Skeletal muscle satellite cell (primary cell): Measurements from ENCODE around the gene ATPAF1.

Experiments
- H3K27me3 ChIP-seq: 2 replicates; pipeline ENCODE4 v1.7.0; 2013; ENCODE audit warnings: low read length; ENCODE audit not compliant: control insufficient read depth, insufficient read depth
- H3K36me3 ChIP-seq: 2 replicates; pipeline ENCODE4 v1.7.0; 2013; ENCODE audit warnings: mild to moderate bottlenecking, control low read depth, low read length; ENCODE audit not compliant: insufficient read depth
- H3K4me1 ChIP-seq: 2 replicates; pipeline ENCODE4 v1.7.0; 2013; ENCODE audit warnings: low read length; ENCODE audit not compliant: control insufficient read depth, insufficient read depth
- H3K4me2 ChIP-seq: 2 replicates; pipeline ENCODE4 v1.7.0; 2013; ENCODE audit warnings: mild to moderate bottlenecking, low read length
- H3K4me3 ChIP-seq: 2 replicates; pipeline ENCODE4 v1.7.0; 2013; ENCODE audit warnings: low read length
- H3K9ac ChIP-seq: 2 replicates; pipeline ENCODE4 v1.7.0; 2013; ENCODE audit warnings: mild to moderate bottlenecking, low read depth, low read length, moderate library complexity
- H3K9me3 ChIP-seq: replicated peaks from 2 replicates; pipeline ENCODE4 v1.7.0; 2013; ENCODE audit warnings: mild to moderate bottlenecking, control low read depth, low read length

ATPAF1 gene

DNA sequence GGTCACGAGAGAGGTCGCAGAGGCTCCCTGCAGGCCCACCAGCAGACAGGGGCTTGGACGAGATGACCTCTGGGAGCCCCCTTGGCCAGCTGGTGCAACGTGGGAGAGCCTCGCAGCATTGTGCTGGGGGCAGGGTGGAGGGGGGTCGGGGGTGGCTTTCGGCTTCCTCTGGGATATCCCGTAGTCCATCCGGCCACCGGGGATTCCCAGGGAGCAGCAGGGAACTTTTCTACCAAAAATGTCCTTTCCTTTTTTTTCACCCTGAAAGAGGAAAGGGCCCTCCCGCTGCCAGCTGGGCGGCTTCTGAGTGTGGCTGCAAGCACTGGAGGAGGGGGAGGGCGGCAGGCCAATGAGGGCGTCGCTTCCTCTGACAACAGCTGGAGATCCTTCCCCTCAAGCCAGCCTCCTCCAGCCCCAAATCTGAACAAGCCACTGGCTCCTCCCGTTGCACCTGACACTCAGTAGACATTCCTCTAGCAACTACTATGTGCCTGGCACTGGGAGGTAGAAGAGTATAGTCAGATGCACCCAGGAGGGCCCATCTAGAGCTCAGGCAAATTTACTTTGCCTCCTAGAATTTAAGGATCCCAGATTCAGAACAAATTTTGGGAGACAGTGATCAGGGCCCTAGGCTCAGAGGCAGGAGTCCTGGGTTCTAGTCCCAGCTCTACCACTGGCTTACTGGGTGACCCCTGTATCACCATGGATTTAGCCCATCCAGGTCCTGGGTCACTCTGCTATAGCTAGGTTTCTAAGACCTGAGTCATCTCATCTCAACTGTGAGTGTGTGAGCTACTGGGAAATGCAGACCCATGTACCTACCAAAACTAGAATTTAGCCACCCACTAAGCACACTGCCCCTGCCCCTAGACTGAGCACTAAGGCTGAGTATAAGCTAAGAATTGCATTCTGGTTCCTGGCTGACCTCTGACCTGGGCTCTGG is 54.2 kb downstream of the ATPAF1 start:
- peaks cover 42% of the 10 kb centered on the region for H3K4me1 ChIP-seq

DNA sequence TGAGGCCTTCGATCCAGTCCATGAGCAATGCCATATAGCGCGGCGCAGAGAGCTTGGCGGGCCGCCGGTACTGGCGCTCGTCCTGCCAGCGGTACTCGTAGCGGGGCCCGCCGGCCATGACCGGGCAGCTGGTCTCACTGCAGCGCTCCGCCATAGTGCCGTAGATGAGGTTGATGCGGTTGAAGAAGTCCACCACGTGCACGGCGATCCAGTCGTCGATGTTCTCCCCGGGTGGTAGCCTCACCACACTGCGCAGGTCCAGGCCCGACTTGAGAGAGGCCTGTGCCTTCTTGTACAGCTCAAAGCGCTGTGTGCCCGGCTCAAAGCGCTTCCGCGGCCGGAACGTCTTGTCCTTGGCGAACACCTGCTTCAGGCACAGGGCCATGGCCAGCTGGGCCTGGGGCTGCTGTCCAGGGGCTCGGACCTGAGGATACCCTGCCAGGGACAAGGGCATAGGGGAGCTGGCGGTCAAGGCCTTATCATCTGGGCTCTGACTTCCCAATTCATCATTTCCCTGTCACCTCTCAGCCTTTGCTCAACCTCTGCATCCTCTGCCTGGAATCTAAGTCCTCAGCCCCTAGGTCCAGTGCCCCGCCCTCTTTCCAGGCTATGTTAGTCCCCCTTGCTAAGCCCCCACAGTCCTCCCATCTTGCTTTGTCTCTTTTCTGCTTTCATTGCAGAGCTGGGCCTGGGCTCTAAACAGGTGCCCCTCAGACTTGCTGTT is 55.1 kb downstream of the ATPAF1 start:
- peak overlapping the region; percentile 27 for H3K4me3 ChIP-seq
- H3K4me2 ChIP-seq, result peak overlapping the region; percentile 53
- peaks cover 24% of the 10 kb centered on the region for H3K36me3 ChIP-seq
- H3K27me3 ChIP-seq, result no peaks in the 10 kb centered on the region
- peaks cover 42% of the 10 kb centered on the region for H3K4me1 ChIP-seq
- H3K9me3 ChIP-seq, result no peaks in the 10 kb centered on the region
- H3K9ac ChIP-seq, result peak overlapping the region; percentile 36

More for the DNA sequence above, 54.2 kb downstream of the ATPAF1 start:
- H3K4me2 ChIP-seq, result peak overlapping the region; percentile 53
- peak overlapping the region; percentile 27 for H3K4me3 ChIP-seq
- H3K9me3 ChIP-seq, result no peaks in the 10 kb centered on the region
- peak overlapping the region; percentile 36 for H3K9ac ChIP-seq
- peaks cover 15% of the 10 kb centered on the region for H3K36me3 ChIP-seq
- H3K27me3 ChIP-seq, result no peaks in the 10 kb centered on the region

DNA sequence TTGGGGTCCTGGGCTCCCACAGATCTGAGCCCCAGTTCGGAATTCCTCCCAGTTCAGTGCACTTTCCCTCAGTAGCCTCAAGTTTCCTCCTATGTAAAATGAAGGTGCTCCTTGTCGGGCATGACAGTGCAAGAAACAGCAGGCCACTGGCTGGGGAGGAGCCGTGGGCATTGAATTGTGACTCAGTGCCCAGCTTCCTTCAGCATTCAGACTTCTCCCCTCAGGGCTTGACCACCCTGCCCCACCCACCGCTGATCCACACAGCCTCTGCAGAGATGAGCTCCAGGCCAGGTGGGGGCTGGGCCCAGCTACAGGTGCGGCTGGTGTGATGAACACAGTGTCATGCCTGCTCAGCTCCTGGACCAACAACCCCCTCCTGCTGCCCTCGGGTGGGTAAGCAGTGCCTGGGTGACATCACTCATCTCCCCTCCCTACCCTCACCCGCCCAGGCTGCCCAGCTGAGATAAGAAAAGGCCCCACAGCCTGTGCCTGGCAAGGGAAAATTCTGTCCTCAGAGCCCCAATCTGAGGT is 56.4 kb downstream of the ATPAF1 start:
- H3K9me3 ChIP-seq, result no peaks in the 10 kb centered on the region
- peaks cover 28% of the 10 kb centered on the region for H3K36me3 ChIP-seq
- peak overlapping the region; percentile 42 for H3K9ac ChIP-seq
- H3K4me2 ChIP-seq, result peak overlapping the region; percentile 21
- H3K4me3 ChIP-seq, result no peak overlapping the region
- H3K27me3 ChIP-seq, result no peaks in the 10 kb centered on the region
- H3K4me1 ChIP-seq, result peaks cover 38% of the 10 kb centered on the region

DNA sequence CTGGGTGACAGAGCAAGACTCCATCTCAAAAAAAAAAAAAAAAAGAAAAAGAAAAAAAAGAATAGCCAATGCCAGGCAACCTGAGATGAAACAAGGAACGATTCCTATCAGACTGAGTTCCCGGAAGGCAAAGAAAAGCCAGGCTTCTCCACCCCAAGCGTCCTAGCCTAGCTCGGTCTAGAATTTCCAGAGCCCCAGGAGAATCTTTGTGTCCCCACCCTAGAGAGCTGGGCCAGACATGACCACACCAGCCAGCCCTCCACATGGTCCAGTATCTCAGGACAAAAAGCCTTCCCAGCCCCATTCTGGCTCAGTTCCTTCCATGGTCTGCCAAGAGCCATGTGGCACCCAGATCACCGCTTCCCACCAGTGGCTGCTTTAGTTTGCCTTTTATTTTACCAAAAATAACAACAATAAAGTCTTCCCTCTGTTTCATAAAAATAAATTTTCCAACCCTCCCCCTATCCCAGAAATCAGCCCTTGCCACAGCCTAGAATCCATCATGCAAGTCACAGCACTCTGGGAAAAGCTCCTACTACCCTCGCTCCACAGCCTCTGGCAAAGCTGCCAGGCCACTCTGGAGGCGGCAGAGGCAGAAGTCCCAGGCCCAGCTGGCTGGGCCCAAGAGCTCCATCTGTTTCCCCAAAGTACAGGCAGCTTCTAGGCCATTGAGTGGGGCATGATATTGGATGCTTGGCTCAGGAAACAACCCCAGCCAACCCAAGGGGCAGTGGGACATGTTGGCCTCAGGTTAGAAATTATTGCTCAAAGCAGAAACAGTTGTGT is 60.6 kb downstream of the ATPAF1 start:
- no peak overlapping the region for H3K4me2 ChIP-seq
- H3K9ac ChIP-seq, result no peak overlapping the region
- no peaks in the 10 kb centered on the region for H3K27me3 ChIP-seq
- peaks cover 20% of the 10 kb centered on the region for H3K4me1 ChIP-seq
- no peak overlapping the region for H3K4me3 ChIP-seq
- H3K36me3 ChIP-seq, result peaks cover 23% of the 10 kb centered on the region
- no peaks in the 10 kb centered on the region for H3K9me3 ChIP-seq

DNA sequence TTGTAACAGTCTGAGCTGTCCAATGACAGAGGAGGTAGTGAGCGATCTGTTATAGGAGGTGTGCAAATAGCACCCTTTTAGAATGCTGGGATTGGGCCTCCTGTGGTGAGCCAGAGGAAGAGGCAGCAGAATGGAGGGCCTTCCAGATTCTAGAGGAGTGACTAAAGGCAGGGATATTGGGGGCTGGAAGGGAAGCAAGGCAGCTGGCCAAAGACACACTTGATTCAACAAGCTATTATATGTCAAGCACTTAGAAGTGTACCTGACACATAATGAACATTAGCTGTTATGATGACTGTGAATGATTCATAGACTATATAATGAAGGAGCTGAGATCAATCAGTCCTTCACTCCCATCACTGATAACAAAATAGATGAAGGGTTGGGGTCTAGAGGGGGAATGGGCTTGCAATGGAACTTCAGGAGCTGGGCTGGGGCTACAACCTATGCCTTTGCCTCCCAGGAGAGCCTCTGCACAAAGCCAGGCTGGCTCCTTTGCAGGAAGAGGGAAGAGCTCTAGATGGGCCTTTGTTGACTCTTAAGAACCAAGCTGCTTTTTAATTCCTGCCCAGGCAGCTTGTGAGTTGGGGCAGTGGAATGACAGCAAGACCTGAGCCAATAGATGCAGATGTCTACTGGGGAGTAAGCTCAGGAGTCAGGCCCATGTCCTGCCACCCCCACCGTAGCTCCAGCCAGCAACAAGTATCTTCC is 61.8 kb downstream of the ATPAF1 start:
- peaks cover 23% of the 10 kb centered on the region for H3K36me3 ChIP-seq
- no peaks in the 10 kb centered on the region for H3K27me3 ChIP-seq
- no peaks in the 10 kb centered on the region for H3K9me3 ChIP-seq
- H3K9ac ChIP-seq, result no peak overlapping the region
- H3K4me3 ChIP-seq, result no peak overlapping the region
- peaks cover 12% of the 10 kb centered on the region for H3K4me1 ChIP-seq
- no peak overlapping the region for H3K4me2 ChIP-seq

DNA sequence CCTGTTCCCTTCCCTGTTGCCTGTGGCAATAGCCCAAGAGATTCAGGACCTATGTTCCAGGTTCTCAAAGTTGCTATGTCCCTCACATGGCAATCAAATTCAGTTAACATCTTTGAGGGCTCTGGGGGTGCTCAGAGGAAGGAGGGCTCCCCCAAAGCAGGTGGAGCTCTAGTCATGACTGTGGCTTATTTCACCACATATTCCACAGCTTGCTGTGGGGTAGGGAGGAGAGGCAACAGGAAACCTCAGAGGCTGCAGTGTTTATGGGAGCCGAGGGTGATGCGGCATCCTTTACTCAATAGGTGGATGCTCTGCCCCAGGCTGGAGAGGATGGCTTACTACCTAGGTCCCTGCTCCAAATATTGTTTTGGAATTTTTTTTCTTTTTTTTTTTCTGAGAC is 62.9 kb downstream of the ATPAF1 start:
- H3K36me3 ChIP-seq, result peaks cover 23% of the 10 kb centered on the region
- H3K27me3 ChIP-seq, result no peaks in the 10 kb centered on the region
- peaks cover 10% of the 10 kb centered on the region for H3K4me1 ChIP-seq
- H3K9ac ChIP-seq, result no peak overlapping the region
- H3K4me2 ChIP-seq, result no peak overlapping the region
- H3K4me3 ChIP-seq, result no peak overlapping the region
- H3K9me3 ChIP-seq, result no peaks in the 10 kb centered on the region

DNA sequence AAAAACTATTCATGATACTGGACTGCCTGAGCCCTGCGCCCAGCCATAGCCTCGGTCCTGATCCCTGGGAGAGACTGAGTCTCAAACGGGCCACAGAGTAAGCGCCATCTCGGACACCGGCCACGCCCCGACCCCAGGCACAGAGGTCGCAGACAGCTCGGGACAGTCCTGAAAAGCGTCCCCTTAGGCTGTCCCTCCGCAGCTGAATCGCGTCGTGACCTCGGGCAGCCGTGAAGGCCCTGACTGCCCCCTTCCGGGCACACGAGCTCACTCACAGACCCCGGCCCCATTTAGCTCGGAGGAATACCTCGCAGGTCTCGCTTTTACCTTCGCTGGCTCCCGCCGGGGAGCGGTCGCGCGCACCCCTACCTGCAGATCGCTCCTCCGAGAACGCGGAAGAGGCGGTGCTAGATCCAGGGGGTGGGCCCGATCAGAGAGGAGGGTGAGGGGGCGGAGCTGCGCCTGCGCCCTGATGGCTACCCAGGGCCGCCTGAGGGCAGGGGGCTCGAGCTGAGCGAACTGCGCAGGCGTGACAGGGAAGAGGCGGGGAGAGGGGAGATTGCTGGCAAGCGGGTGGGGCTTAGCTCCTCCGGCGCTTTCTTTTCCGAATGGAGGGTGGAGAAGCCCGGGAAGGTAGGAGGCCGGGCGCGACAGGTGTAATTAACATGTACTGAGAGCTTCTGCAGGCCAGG is 64.2 kb downstream of the ATPAF1 start, which contains the start of gene MKNK1:
Gene MKNK1 (minus strand): TSS at position 411 of the 692 bp plus-strand sequence. CDS start 20,941 bp downstream, outside the sequence.
- Histone ChIP-seq H3K4me1 (peaks cover 10% of the 10 kb centered on the region), H3K9ac (peak within 1 kb of the TSS; percentile 83), H3K4me3 (peak within 1 kb of the TSS; percentile 87), H3K9me3 (no peaks in the 10 kb centered on the region), H3K36me3 (peaks cover 14% of the 10 kb centered on the region), H3K4me2 (peak within 1 kb of the TSS; percentile 80), H3K27me3 (no peaks in the 10 kb centered on the region)

DNA sequence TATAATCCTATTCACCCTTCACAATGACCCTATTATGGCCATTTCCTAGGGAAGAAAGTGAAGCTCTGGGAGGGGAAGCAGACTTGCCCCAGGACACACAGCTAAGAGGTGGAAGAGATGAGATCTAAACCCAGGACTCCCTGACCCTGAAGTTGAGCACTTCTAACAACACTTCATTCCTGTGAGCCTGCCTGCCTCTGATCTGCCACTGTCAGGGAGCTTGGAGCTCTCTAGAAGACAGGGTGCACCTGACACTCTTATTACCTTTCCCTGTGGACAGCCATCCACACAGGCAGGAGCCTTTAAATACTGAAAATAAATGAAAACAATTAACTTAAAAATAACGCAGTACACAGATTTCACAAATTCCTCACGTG is 64.7 kb downstream of the ATPAF1 start:
- no peaks in the 10 kb centered on the region for H3K27me3 ChIP-seq
- peak overlapping the region; percentile 83 for H3K9ac ChIP-seq
- H3K4me2 ChIP-seq, result peak overlapping the region; percentile 80
- peaks cover 10% of the 10 kb centered on the region for H3K4me1 ChIP-seq
- no peaks in the 10 kb centered on the region for H3K9me3 ChIP-seq
- peak overlapping the region; percentile 87 for H3K4me3 ChIP-seq
- peaks cover 8% of the 10 kb centered on the region for H3K36me3 ChIP-seq

DNA sequence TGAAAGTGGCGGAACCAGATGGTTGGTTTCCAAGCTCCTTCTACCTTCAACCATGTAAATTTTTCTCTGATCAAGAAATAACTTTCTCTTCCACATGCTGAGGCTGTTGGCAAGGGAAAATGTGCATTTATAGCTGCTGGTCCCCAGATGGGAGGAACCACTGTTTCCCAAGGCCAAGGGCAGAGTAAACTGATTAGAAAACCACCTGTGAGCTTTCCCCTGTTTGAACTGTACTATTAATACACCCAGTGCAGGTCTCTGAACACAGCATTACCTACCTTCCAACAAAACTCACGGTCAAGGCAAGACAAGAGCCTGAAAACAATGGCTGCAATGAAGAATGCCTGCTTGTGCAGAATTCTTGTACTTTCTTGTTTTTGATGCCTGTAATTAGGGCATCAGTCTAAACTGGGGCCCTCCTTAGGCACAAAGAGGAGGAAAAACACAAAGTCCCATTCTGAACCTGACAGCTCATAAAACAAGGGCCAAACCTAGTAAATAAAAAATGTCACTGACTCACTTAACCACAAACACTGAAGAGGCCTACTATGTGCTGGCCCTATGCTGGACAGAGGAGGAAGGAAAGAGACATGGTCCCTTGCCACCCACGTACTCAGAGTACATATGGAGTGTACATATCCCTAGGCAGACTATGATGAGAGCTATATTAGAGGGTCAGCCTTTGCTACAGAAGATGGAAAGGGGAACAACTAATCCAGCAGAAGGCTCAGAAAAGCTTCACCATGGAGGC is 66.7 kb downstream of the ATPAF1 start:
- Histone ChIP-seq H3K36me3 (no peaks in the 10 kb centered on the region), H3K4me1 (peaks cover 8% of the 10 kb centered on the region), H3K9ac (no peak overlapping the region), H3K4me2 (no peak overlapping the region), H3K9me3 (no peaks in the 10 kb centered on the region), H3K4me3 (no peak overlapping the region), H3K27me3 (no peaks in the 10 kb centered on the region)
